ENCODE measurements around the gene WDR75.

GRCh38 chr2:189425676-189426075 is 15.6 kb upstream of the WDR75 start:
- TF ChIP-seq, protein P1, sequence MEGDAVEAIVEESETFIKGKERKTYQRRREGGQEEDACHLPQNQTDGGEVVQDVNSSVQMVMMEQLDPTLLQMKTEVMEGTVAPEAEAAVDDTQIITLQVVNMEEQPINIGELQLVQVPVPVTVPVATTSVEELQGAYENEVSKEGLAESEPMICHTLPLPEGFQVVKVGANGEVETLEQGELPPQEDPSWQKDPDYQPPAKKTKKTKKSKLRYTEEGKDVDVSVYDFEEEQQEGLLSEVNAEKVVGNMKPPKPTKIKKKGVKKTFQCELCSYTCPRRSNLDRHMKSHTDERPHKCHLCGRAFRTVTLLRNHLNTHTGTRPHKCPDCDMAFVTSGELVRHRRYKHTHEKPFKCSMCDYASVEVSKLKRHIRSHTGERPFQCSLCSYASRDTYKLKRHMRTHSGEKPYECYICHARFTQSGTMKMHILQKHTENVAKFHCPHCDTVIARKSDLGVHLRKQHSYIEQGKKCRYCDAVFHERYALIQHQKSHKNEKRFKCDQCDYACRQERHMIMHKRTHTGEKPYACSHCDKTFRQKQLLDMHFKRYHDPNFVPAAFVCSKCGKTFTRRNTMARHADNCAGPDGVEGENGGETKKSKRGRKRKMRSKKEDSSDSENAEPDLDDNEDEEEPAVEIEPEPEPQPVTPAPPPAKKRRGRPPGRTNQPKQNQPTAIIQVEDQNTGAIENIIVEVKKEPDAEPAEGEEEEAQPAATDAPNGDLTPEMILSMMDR (conservative IDR thresholded peaks at IDR 0.05; ENCODE audit: low read length), result no peak
- no peak for TF ChIP-seq EZH2phosphoT487 (IDR thresholded peaks at IDR 0.05; ENCODE audit: borderline replicate concordance, low read depth, low read length)

Data from OCI-LY7 (cell line).